Central memory CD8-positive, alpha-beta T cell (primary cell): ENCODE results near the gene SHC1.

Experiments used
- ATAC-seq: fragments of 150-1000 bp; cut with Tn5 transposase; replicated peaks from 2 replicates; pipeline ENCODE4 v1.10.0; 2022; ENCODE audit warnings: mild to moderate bottlenecking, moderate FRiP score, moderate number of reproducible peaks; ENCODE audit not compliant: poor library complexity, severe bottlenecking; ENCODE audit errors: extremely low read depth
- DNase-seq, 2 donors: peaks; one replicate each; pipeline ENCODE4 v3.0.0; 2021; ENCODE audit warnings: low spot score in 2 of 2
- H3K27ac Mint-ChIP-seq: one replicate; pipeline ENCODE4 v1.8.0; 2022; ENCODE audit warnings: low read depth, mild to moderate bottlenecking, moderate library complexity, mixed read lengths
- H3K27me3 Mint-ChIP-seq: one replicate; pipeline ENCODE4 v1.8.0; 2022; ENCODE audit warnings: mixed read lengths
- H3K36me3 Mint-ChIP-seq: one replicate; pipeline ENCODE4 v1.8.0; 2022; ENCODE audit warnings: mild to moderate bottlenecking, moderate library complexity, mixed read lengths; ENCODE audit not compliant: insufficient read depth
- H3K4me1 Mint-ChIP-seq: one replicate; pipeline ENCODE4 v1.8.0; 2022; ENCODE audit warnings: mixed read lengths
- H3K4me3 Mint-ChIP-seq: one replicate; pipeline ENCODE4 v1.8.0; 2022; ENCODE audit warnings: mild to moderate bottlenecking, moderate library complexity, mixed read lengths
- H3K9me3 Mint-ChIP-seq: one replicate; pipeline ENCODE4 v1.8.0; 2022; ENCODE audit warnings: mixed read lengths

SHC1 gene

GRCh38 chr1:155003766-155004351 is 33.3 kb upstream of the SHC1 start:
- ATAC-seq (no peak), DNase-seq (no peak)
- H3K4me3 Mint-ChIP-seq, result peak overlapping the region; percentile 94
- H3K27me3 Mint-ChIP-seq, result no peaks in the 10 kb centered on the region
- H3K4me1 Mint-ChIP-seq, result peaks cover 62% of the 10 kb centered on the region
- peak overlapping the region; percentile 92 for H3K27ac Mint-ChIP-seq
- H3K9me3 Mint-ChIP-seq, result no peaks in the 10 kb centered on the region
- H3K36me3 Mint-ChIP-seq, result peaks cover 10% of the 10 kb centered on the region

GRCh38 chr1:155003227-155003765 is 32.7 kb upstream of the SHC1 start:
- Mint-ChIP-seq H3K4me1 (peaks cover 58% of the 10 kb centered on the region), H3K9me3 (no peaks in the 10 kb centered on the region), H3K4me3 (peak overlapping the region; percentile 94), H3K36me3 (peaks cover 10% of the 10 kb centered on the region), H3K27ac (peak overlapping the region; percentile 92), H3K27me3 (no peaks in the 10 kb centered on the region)
- DNase-seq (no peak), ATAC-seq (no peak)

- Mint-ChIP-seq H3K4me1 (peaks cover 55% of the 10 kb centered on the region), H3K36me3 (peaks cover 10% of the 10 kb centered on the region), H3K9me3 (no peaks in the 10 kb centered on the region), H3K27me3 (no peaks in the 10 kb centered on the region), H3K27ac (peak within 1 kb of the TSS; percentile 92), H3K4me3 (peak within 1 kb of the TSS; percentile 94)
- peak; percentile 7 for ATAC-seq
- DNase-seq, result no peak
These were observed 32.1 kb upstream of the SHC1 start, which contains the start of gene ZBTB7B for GRCh38 chr1:155002464-155003226. ZBTB7B (plus strand) TSS chr1:155002802; CDS start chr1:155014661, 11,859 bp downstream.

GRCh38 chr1:155001675-155002463 is 31.3 kb upstream of the SHC1 start:
- peak overlapping the region; percentile 54 for H3K27ac Mint-ChIP-seq
- DNase-seq, result peak; percentile 88 to 94
- H3K4me1 Mint-ChIP-seq, result peaks cover 57% of the 10 kb centered on the region
- H3K36me3 Mint-ChIP-seq, result peaks cover 10% of the 10 kb centered on the region
- ATAC-seq, result peak; percentile 82
- H3K9me3 Mint-ChIP-seq, result no peaks in the 10 kb centered on the region
- H3K27me3 Mint-ChIP-seq, result no peaks in the 10 kb centered on the region
- peak overlapping the region; percentile 94 for H3K4me3 Mint-ChIP-seq

GRCh38 chr1:155001425-155001674 is 30.8 kb upstream of the SHC1 start:
- no peaks in the 10 kb centered on the region for H3K27me3 Mint-ChIP-seq

GRCh38 chr1:155000726-155001424 is 30.3 kb upstream of the SHC1 start:
- ATAC-seq, result peak; percentile 20
- peak; percentile 52 to 53 for DNase-seq
- no peaks in the 10 kb centered on the region for H3K9me3 Mint-ChIP-seq
- H3K4me1 Mint-ChIP-seq, result peaks cover 47% of the 10 kb centered on the region
- peaks cover 10% of the 10 kb centered on the region for H3K36me3 Mint-ChIP-seq
- H3K27me3 Mint-ChIP-seq, result no peaks in the 10 kb centered on the region
- H3K27ac Mint-ChIP-seq, result peak overlapping the region; percentile 54
- peak overlapping the region; percentile 94 for H3K4me3 Mint-ChIP-seq

More at GRCh38 chr1:155001425-155001674, 30.8 kb upstream of the SHC1 start:
- no peak for DNase-seq
- no peaks in the 10 kb centered on the region for H3K9me3 Mint-ChIP-seq
- no peak for ATAC-seq
- peak overlapping the region; percentile 54 for H3K27ac Mint-ChIP-seq
- peak overlapping the region; percentile 94 for H3K4me3 Mint-ChIP-seq
- H3K36me3 Mint-ChIP-seq, result peaks cover 10% of the 10 kb centered on the region
- peaks cover 52% of the 10 kb centered on the region for H3K4me1 Mint-ChIP-seq

- Mint-ChIP-seq H3K9me3 (no peaks in the 10 kb centered on the region), H3K4me1 (peaks cover 42% of the 10 kb centered on the region)
- no peak for DNase-seq
These were observed 29.8 kb upstream of the SHC1 start for GRCh38 chr1:155000411-155000725.

GRCh38 chr1:154999571-155000410 is 29.2 kb upstream of the SHC1 start:
- no peak for ATAC-seq
- H3K36me3 Mint-ChIP-seq, result peaks cover 9% of the 10 kb centered on the region
- H3K27me3 Mint-ChIP-seq, result no peaks in the 10 kb centered on the region

More at GRCh38 chr1:155000411-155000725, 29.8 kb upstream of the SHC1 start:
- peak overlapping the region; percentile 54 for H3K27ac Mint-ChIP-seq
- H3K36me3 Mint-ChIP-seq, result peaks cover 10% of the 10 kb centered on the region
- peak overlapping the region; percentile 94 for H3K4me3 Mint-ChIP-seq
- no peak for ATAC-seq
- no peaks in the 10 kb centered on the region for H3K27me3 Mint-ChIP-seq

GRCh38 chr1:154998818-154999570 is 28.4 kb upstream of the SHC1 start:
- H3K36me3 Mint-ChIP-seq, result peaks cover 10% of the 10 kb centered on the region
- H3K27ac Mint-ChIP-seq, result peak overlapping the region; percentile 54
- peaks cover 33% of the 10 kb centered on the region for H3K4me1 Mint-ChIP-seq
- DNase-seq, result peak in 1 of 2 donors; percentile 41
- peak overlapping the region; percentile 94 for H3K4me3 Mint-ChIP-seq
- H3K9me3 Mint-ChIP-seq, result no peaks in the 10 kb centered on the region
- H3K27me3 Mint-ChIP-seq, result no peaks in the 10 kb centered on the region
- ATAC-seq, result no peak

More at GRCh38 chr1:154999571-155000410, 29.2 kb upstream of the SHC1 start:
- peaks cover 40% of the 10 kb centered on the region for H3K4me1 Mint-ChIP-seq
- H3K4me3 Mint-ChIP-seq, result peak overlapping the region; percentile 94
- peak overlapping the region; percentile 54 for H3K27ac Mint-ChIP-seq
- DNase-seq, result no peak
- no peaks in the 10 kb centered on the region for H3K9me3 Mint-ChIP-seq

GRCh38 chr1:154998201-154998780 is 27.7 kb upstream of the SHC1 start:
- Mint-ChIP-seq H3K4me3 (no peak overlapping the region), H3K36me3 (peaks cover 10% of the 10 kb centered on the region), H3K4me1 (peaks cover 26% of the 10 kb centered on the region), H3K27ac (no peak overlapping the region), H3K9me3 (no peaks in the 10 kb centered on the region), H3K27me3 (no peaks in the 10 kb centered on the region)
- ATAC-seq (no peak), DNase-seq (no peak)
